Activated naive CD4-positive, alpha-beta T cell treated with anti-CD3 and anti-CD28 coated beads, Interleukin-2, amount 50 U/mL, for 72 hours (primary cell): Measurements from ENCODE around the gene CFAP57. TPM values are rescaled to one million over a fixed set of nuclear protein-coding genes. Genes with fewer than 3 reads are reported as not detected.
A peak's percentile ranks its signal among the peaks of the same experiment; 100 is the strongest.

Experiments used
- ATAC-seq, 2 donors: fragments of 150-1000 bp; cut with Tn5 transposase; 2 replicates each; pipeline ENCODE4 v1.10.0; 2021; ENCODE audit warnings: mild to moderate bottlenecking in 2 of 2, moderate library complexity in 2 of 2
- DNase-seq, 2 donors: peaks; one replicate each; pipeline ENCODE4 v3.0.0; 2021 to 2022; ENCODE audit warnings: low spot score in 2 of 2
- H3K27ac Mint-ChIP-seq, 2 donors: one replicate each; pipeline ENCODE4 v1.8.0; 2022; ENCODE audit warnings: mild to moderate bottlenecking in 2 of 2, mixed read lengths in 2 of 2
- H3K36me3 Mint-ChIP-seq, 2 donors: one replicate each; pipeline ENCODE4 v1.8.0; 2022; ENCODE audit warnings: mixed read lengths in 2 of 2
- H3K9me3 Mint-ChIP-seq, 2 donors: one replicate each; pipeline ENCODE4 v1.8.0; 2022; ENCODE audit warnings: mixed read lengths in 2 of 2
- total RNA-seq, 2 donors: library from RNA; stranded (reverse); gene quantifications; one replicate each; pipeline ENCODE4 v1.2.3, GENCODE V29; 2022

The CFAP57 gene
- total RNA-seq, 2 donors from 2014 or later = 0.37 to 0.61 TPM

DNA sequence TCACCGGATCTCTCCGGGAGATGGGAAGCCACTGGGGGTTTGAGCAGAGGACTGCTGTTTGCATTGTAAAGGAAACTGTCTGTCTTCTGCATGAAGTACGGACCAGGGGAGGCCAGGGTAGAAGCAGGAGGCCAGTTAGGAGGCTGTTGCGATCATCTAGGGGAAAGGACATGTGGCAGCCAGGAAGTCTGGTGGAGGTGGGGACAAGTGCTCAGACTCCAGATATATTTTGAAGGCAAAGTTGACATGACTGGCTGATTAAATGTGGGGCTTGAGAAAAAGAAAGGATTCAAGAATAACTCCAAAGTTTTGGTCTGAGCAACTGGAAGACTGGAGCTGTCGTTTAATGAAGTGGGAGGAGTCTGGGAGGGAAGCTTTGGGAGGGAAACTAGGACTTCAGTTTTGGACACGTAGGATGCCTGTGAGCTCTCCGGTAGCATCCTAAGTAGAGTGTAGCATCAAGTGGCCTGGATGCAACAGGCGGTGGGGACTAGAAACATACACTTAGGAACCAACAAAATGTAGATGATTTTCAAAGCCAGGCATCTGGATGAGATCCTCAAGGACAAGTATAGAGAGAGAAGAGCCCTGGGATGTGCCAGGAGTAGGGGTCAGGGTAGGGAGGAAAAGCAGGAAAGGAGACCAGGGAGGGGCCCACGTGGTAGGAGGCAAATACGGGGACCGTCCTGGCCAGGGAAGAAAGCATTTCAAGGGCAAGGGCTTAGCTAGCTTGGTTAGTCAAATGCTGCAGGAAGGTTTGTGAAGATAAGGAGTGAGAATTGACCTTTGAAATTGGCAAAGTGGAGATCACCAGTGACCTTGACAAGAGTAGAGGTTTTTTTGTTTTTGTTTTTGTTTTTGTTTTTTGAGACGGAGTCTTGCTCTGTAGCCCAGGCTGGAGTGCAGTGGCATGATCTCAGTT lies 116.9 kb downstream of the CFAP57 start:
- Mint-ChIP-seq H3K36me3 (no peaks in the 10 kb centered on the region), H3K9me3 (no peaks in the 10 kb centered on the region), H3K27ac (no peak overlapping the region)
- ATAC-seq (no peak), DNase-seq (no peak)

GRCh38 chr1:43292216-43292615 lies 120.1 kb downstream of the CFAP57 start:
- Mint-ChIP-seq H3K9me3 (no peaks in the 10 kb centered on the region), H3K27ac (no peak overlapping the region), H3K36me3 (no peaks in the 10 kb centered on the region)
- ATAC-seq = no peak
- DNase-seq = no peak

- no peaks in the 10 kb centered on the region for H3K36me3 Mint-ChIP-seq
- no peak for ATAC-seq
- peak overlapping the region in 1 of 2 donors; percentile 58 for H3K27ac Mint-ChIP-seq
- no peaks in the 10 kb centered on the region for H3K9me3 Mint-ChIP-seq
- DNase-seq = no peak
These were observed 120.5 kb downstream of the CFAP57 start for GRCh38 chr1:43292679-43293078.

GRCh38 chr1:43293176-43293575 lies 121.0 kb downstream of the CFAP57 start:
- peak overlapping the region in 1 of 2 donors; percentile 58 for H3K27ac Mint-ChIP-seq
- DNase-seq (no peak), ATAC-seq (no peak)
- no peaks in the 10 kb centered on the region for H3K9me3 Mint-ChIP-seq
- H3K36me3 Mint-ChIP-seq = no peaks in the 10 kb centered on the region

DNA sequence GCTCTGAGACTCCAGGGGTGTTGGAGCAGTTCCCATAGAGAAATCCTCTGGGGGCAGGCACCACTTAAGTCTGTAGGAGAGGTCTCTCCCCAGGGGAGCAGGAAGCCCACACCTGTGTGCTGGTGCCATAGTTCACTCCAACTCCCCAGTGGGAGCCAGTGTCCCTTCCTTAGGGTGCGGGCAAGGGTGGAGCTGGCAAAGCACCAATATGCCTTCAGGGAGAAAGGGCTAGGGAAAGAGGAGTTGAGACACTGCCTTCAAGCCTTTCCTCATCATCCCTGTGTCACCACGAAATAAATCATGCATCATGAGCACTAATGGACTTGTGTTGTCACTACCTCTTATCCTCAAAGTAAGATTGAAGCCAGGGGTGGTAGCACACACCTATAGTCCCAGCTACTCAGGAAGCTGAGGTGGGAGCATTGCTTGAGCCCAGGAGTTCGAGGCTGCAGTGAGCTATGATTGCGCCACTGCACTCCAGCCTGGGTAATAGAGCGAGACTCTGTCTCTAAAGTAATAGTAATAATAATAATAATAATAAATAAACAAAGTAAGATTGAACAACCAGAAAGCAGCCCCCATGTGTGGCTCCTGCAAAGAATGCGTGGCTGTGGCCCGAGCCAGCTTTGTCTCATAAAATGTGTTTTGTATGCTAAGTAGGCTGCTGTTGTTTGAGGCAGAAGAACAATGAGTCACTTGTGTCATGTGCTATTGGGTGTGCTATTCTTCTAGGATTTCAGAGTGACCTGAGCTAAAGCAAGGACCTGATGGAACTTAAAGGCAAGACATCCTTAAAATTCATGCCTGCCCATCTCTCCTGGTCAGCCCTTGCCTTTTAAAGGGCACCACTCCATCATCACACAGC lies 122.0 kb downstream of the CFAP57 start:
- Mint-ChIP-seq H3K27ac (no peak overlapping the region), H3K9me3 (no peaks in the 10 kb centered on the region), H3K36me3 (no peaks in the 10 kb centered on the region)
- ATAC-seq = no peak
- DNase-seq = no peak

DNA sequence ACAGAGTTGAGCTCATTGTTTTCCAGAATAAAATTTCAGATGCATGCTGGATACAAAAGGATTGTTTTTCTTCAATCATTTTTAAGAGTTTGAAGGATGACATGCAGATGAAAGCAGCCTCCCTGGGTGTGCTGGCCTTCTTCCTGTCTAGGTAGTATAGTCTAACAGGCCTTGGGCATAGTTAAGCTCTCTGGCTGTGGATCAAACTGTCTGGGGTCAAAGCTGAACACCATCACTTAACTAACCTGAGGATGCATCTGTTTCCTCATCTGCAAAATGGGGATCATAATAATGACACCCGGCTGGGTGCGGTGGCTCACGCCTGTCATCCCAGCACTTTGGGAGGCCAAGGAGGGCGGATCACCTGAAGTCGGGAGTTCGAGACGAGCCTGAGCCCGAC lies 122.6 kb downstream of the CFAP57 start:
- Mint-ChIP-seq H3K9me3 (no peaks in the 10 kb centered on the region), H3K36me3 (no peaks in the 10 kb centered on the region), H3K27ac (no peak overlapping the region)
- ATAC-seq = no peak
- DNase-seq = no peak

DNA sequence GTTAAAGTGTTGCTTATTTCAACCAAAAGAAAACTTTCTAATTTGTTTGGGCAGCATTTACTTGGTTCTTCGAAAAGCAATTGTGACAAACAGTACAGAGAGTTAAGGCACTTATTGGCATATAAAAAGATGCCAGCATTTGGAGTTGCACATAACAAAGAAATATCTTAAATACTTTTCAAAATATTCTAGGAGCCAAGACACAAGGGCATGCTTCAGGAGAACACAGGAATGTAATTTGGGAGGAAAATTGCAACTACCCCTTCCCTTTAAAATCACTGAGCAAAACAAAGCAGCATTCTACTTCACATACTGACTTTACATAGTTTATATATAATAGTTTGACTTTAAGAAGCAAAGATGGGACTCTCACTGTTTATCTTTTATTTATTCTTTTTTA lies 124.1 kb downstream of the CFAP57 start:
- Mint-ChIP-seq H3K36me3 (no peaks in the 10 kb centered on the region), H3K27ac (peak overlapping the region in 1 of 2 donors; percentile 69), H3K9me3 (no peaks in the 10 kb centered on the region)
- ATAC-seq (no peak), DNase-seq (no peak)

- DNase-seq (no peak), ATAC-seq (no peak)
- Mint-ChIP-seq H3K36me3 (no peaks in the 10 kb centered on the region), H3K9me3 (no peaks in the 10 kb centered on the region), H3K27ac (no peak overlapping the region)
These were observed 125.9 kb downstream of the CFAP57 start for GRCh38 chr1:43298055-43298454.

GRCh38 chr1:43299101-43299500 lies 127.0 kb downstream of the CFAP57 start:
- no peak for ATAC-seq
- Mint-ChIP-seq H3K9me3 (no peaks in the 10 kb centered on the region), H3K27ac (no peak overlapping the region), H3K36me3 (no peaks in the 10 kb centered on the region)
- DNase-seq = no peak

DNA sequence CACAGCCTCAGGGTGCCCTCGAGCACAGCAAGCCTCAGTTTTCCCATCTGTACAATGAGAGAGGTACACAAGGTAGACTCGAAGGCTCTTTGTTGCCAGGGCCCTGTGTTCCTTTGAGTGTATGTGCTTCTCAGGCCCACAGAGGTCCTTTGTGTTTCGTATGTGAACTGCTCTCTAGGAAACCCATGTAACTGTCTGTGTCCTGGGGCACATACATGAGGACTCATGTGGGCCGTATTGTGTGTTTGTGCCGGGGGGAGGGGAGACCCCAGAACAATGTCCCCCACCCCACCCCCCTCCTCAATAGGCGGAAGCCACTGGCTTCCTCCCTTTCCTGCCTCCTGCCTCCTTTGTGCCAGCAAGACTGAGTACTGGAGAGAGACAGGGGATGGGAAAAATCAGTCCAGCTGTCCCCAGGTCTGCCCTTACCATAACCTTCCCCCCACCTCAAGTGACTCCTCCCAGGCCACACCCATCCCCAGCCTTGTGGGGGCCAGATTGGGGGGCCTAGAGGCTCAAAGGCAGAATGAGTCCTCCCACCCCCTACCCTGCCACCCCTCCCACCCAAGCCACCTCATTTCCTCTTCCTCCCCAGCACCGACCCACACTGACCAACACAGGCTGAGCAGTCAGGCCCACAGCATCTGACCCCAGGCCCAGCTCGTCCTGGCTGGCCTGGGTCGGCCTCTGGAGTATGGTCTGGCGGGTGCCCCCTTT lies 128.4 kb downstream of the CFAP57 start, which contains the start of gene TIE1:
Gene TIE1 (plus strand): TSS at position 605 of the 717 bp plus-strand sequence. CDS start 90 bp downstream, at position 695.
- ATAC-seq (no peak), DNase-seq (no peak)
- no peaks in the 10 kb centered on the region for H3K36me3 Mint-ChIP-seq
- no peaks in the 10 kb centered on the region for H3K9me3 Mint-ChIP-seq
- H3K27ac Mint-ChIP-seq = no peak within 1 kb of the TSS

- H3K27ac Mint-ChIP-seq = no peak overlapping the region
- H3K36me3 Mint-ChIP-seq = no peaks in the 10 kb centered on the region
- no peaks in the 10 kb centered on the region for H3K9me3 Mint-ChIP-seq
- DNase-seq = no peak
- ATAC-seq = no peak
These were observed 130.1 kb downstream of the CFAP57 start for GRCh38 chr1:43302201-43302600.

DNA sequence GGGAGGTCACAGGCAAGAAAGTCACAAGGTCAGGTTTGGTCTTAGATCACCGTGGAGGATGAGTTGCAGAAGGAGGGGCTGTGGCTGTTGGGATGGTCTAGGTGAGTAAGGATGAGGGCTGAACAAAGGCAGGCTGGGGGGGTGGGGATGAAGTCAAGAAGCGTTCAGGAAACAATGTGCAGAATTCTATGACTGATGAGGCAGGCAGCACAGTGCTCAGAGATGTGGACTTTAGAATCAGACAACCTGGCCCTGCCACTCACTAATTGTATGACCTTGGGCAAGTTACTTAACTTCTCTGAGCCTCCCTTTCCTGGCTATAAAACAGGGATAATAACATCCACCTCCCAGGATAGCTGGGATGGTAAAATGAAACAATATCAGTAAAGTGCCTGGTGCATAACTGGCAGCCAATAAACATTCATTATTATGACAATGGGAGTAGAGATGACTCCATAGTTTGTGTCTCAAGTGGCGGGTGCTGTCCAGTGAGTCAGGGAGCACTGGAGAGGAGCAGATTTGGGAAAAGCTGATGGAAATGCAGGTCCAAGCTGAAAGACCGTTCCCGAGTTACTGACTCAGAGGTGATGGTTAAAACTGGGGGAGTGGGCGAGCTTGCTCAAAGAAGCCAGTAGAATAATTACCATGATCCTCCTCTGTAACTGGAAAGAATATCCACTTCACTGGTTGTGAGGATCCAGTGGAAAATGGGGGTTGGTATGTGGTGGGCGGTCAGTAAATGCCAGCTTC lies 130.8 kb downstream of the CFAP57 start:
- ATAC-seq (no peak), DNase-seq (no peak)
- no peak overlapping the region for H3K27ac Mint-ChIP-seq
- H3K9me3 Mint-ChIP-seq = no peaks in the 10 kb centered on the region
- H3K36me3 Mint-ChIP-seq = no peaks in the 10 kb centered on the region

DNA sequence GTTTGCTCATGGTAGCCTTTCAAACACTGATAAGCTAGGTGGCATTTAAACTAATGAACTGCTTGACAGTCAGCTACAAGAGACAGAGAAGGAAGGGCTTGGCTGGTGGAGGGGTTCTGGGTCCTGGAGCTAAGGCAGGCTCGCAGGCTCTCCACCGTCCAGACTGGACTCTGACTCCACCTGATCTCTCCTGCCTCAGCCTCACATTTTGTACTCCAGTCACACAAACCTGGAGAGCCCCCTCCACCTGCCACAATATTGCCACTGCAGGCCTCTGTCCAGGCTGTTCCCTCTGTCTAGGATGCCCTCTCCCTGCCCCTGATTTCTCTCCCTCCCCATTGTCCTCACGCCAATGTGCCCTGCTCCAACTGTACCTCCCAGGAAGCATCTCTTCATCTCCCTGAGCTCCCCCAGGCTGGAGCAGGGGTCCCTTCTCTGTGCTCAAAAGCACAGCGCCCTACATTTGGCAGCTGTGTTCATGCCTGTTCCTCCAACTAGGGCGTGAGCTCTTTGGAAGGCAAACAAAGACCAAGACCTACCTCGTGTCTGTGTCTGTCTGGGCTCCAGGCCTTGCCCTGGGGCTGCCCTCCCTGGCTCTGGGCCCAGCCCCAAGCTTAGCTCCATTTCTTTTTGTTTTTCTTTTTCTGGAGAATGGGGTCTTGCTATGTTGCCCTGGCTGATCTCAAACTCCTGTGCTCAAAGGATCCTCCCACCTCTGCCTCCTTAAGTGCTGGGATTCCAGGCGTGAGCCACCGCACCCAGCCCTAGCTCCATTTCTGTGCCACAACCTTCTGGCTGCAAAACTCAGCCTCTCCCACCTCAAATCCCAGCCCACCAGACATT lies 131.6 kb downstream of the CFAP57 start:
- ATAC-seq (no peak), DNase-seq (no peak)
- H3K27ac Mint-ChIP-seq = peak overlapping the region in 1 of 2 donors; percentile 73
- no peaks in the 10 kb centered on the region for H3K36me3 Mint-ChIP-seq
- no peaks in the 10 kb centered on the region for H3K9me3 Mint-ChIP-seq
